Sigmoid colon (tissue), 7 donors: ENCODE results near the gene PLA2R1. TPM values are rescaled to one million over a fixed set of nuclear protein-coding genes. Genes with fewer than 3 reads are reported as not detected.
A peak's percentile ranks its signal among the peaks of the same experiment; 100 is the strongest.

Experiments used
- DNase-seq: peaks from one replicate; pipeline ENCODE4 v3.0.0-alpha.2; 2019
- H3K27ac ChIP-seq, 4 donors: fragments of 200-600 bp; sonication (generic); one replicate each; pipeline ENCODE4 v1.5.1; 2016 to 2019; ENCODE audit warnings: mild to moderate bottlenecking in 1 of 4
- H3K27me3 ChIP-seq, 3 donors: fragments of 200-600 bp; sonication (generic); one replicate each; pipeline ENCODE4 v1.5.1; 2019; ENCODE audit warnings: mild to moderate bottlenecking in 1 of 3
- H3K36me3 ChIP-seq, 4 donors: fragments of 200-600 bp; sonication (generic); one replicate each; pipeline ENCODE4 v1.5.1; 2016 to 2019
- H3K4me1 ChIP-seq, 4 donors: fragments of 200-600 bp; sonication (generic); one replicate each; pipeline ENCODE4 v1.5.1; 2017 to 2019
- H3K4me3 ChIP-seq, 4 donors: fragments of 200-600 bp; sonication (generic); one replicate each; pipeline ENCODE4 v1.5.1; 2017 to 2019; ENCODE audit warnings: mild to moderate bottlenecking in 2 of 4, moderate library complexity in 1 of 4
- H3K9me3 ChIP-seq, 4 donors: fragments of 200-600 bp in 3 of 4; sonication (generic) in 3 of 4; one replicate each; pipeline versions ENCODE4 v1.5.1 to v1.6.1; 2013 to 2019
- EP300 ChIP-seq, 4 donors: sonication (generic); formaldehyde crosslinking; IDR thresholded peaks; one replicate each; pipeline ENCODE4 v1.6.1; 2017; ENCODE audit warnings: antibody characterized with exemption in 4 of 4
- POLR2A ChIP-seq, 2 donors: fragments of 450-650 bp; IDR thresholded peaks; one replicate each; pipeline ENCODE4 v1.6.1; 2016; ENCODE audit warnings: antibody characterized with exemption in 2 of 2, mild to moderate bottlenecking in 2 of 2, moderate library complexity in 2 of 2
- POLR2AphosphoS5 ChIP-seq, 4 donors: sonication (generic); formaldehyde crosslinking; IDR thresholded peaks; one replicate each; pipeline ENCODE4 v1.6.1; 2017; ENCODE audit warnings: antibody characterized with exemption in 4 of 4
- WGBS, 2 donors: extraction: QIAGEN DNeasy Blood & Tissue Kit; methylation state at CpG; one replicate each; pipeline ENCODE4 v1.1.7; 2013; 5-methylcytosine and 5-hydroxymethylcytosine counted together
- intact Hi-C: fragments of 100-400 bp; cut with DNase I; formaldehyde crosslinking; loops from one replicate; pipeline ENCODE4 v1.15.1; 2023
- polyA plus RNA-seq, 3 donors: library from polyadenylated mRNA; stranded (reverse); fragments of 200-250 nt; gene quantifications; one replicate each; pipeline ENCODE4 v1.2.3, GENCODE V29; 2013
- total RNA-seq, 4 donors: library from RNA; depleted of rRNA; stranded (reverse); fragments of >200 nt; gene quantifications; one replicate each; pipeline ENCODE4 v1.1.0, GENCODE V29; 2016
- TF ChIP-seq, protein P1 (sequence below), 4 experiments: fragments of 450-650 bp in 3 of 4; fragments of 200-600 bp in 1 of 4; IDR thresholded peaks; one replicate each; pipeline ENCODE4 v1.5.1; 2016 to 2019; ENCODE audit warnings: antibody characterized with exemption in 4 of 4, mild to moderate bottlenecking in 3 of 4, moderate library complexity in 2 of 4
- donor health status: healthy with polysubstance abuse.
- donor health status: Bipolar disorder and iron deficiency.
- donor health status: healthy.

PLA2R1 gene
- total and polyA plus RNA-seq, 7 donors = 0.23 to 19.7 (median 3.9) TPM

- Histone ChIP-seq H3K27ac (peak overlapping the region in 1 of 4 donors; percentile 9), H3K27me3 (no peaks in the 10 kb centered on the region), H3K36me3 (peaks cover 0 to 5% (median 1%) of the 10 kb centered on the region in 4 donors), H3K9me3 (no peaks in the 10 kb centered on the region), H3K4me1 (peaks cover 0 to 12% (median 4%) of the 10 kb centered on the region in 4 donors), H3K4me3 (no peak overlapping the region)
- TF ChIP-seq POLR2AphosphoS5 (IDR thresholded peaks at IDR 0.05) = no peak
- TF ChIP-seq, protein P1, sequence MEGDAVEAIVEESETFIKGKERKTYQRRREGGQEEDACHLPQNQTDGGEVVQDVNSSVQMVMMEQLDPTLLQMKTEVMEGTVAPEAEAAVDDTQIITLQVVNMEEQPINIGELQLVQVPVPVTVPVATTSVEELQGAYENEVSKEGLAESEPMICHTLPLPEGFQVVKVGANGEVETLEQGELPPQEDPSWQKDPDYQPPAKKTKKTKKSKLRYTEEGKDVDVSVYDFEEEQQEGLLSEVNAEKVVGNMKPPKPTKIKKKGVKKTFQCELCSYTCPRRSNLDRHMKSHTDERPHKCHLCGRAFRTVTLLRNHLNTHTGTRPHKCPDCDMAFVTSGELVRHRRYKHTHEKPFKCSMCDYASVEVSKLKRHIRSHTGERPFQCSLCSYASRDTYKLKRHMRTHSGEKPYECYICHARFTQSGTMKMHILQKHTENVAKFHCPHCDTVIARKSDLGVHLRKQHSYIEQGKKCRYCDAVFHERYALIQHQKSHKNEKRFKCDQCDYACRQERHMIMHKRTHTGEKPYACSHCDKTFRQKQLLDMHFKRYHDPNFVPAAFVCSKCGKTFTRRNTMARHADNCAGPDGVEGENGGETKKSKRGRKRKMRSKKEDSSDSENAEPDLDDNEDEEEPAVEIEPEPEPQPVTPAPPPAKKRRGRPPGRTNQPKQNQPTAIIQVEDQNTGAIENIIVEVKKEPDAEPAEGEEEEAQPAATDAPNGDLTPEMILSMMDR (IDR thresholded peaks at IDR 0.05) = no peak
- no peak for TF ChIP-seq POLR2A (IDR thresholded peaks at IDR 0.05)
- no peak for TF ChIP-seq EP300 (IDR thresholded peaks at IDR 0.05)
- WGBS, 2 donors = 90 to 95% methylated on average over 2 of the region's 2 CpGs
- DNase-seq = no peak
- intact Hi-C loops = no loop called here
Observed at GRCh38 chr2:159960414-159960813, 102.0 kb downstream of the PLA2R1 start.

DNA sequence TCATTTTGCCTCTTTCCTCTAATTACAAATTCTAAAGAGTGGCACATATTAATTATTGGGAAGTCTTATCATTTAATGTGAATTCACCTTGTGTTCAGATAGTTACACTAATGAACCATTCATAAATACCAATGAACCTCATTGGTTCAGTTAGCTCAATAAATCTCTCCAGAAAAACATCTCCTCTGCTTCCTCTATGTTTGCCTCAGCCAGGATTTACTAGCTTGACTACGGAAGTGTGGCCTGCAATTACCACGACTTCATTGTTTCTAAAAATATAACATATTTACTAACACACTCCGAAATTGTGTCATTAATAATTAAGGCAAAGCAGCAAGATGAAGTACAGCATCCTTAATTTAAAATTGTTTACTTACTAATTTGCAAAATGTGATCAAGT lies 103.3 kb downstream of the PLA2R1 start:
- no peaks in the 10 kb centered on the region for H3K27me3 ChIP-seq
- WGBS, 2 donors = 41 to 75% methylated on average over 3 of the region's 3 CpGs
- intact Hi-C loops = no loop called here
- peaks cover 0 to 12% (median 1%) of the 10 kb centered on the region in 4 donors for H3K36me3 ChIP-seq
- H3K27ac ChIP-seq = no peak overlapping the region
- TF ChIP-seq, protein P1 (IDR thresholded peaks at IDR 0.05) = no peak
- TF ChIP-seq EP300 (IDR thresholded peaks at IDR 0.05) = no peak
- TF ChIP-seq POLR2A (IDR thresholded peaks at IDR 0.05) = no peak
- TF ChIP-seq POLR2AphosphoS5 (IDR thresholded peaks at IDR 0.05) = no peak
- peaks cover 0 to 12% (median 4%) of the 10 kb centered on the region in 4 donors for H3K4me1 ChIP-seq
- no peak overlapping the region for H3K4me3 ChIP-seq
- no peaks in the 10 kb centered on the region for H3K9me3 ChIP-seq
- DNase-seq = no peak

DNA sequence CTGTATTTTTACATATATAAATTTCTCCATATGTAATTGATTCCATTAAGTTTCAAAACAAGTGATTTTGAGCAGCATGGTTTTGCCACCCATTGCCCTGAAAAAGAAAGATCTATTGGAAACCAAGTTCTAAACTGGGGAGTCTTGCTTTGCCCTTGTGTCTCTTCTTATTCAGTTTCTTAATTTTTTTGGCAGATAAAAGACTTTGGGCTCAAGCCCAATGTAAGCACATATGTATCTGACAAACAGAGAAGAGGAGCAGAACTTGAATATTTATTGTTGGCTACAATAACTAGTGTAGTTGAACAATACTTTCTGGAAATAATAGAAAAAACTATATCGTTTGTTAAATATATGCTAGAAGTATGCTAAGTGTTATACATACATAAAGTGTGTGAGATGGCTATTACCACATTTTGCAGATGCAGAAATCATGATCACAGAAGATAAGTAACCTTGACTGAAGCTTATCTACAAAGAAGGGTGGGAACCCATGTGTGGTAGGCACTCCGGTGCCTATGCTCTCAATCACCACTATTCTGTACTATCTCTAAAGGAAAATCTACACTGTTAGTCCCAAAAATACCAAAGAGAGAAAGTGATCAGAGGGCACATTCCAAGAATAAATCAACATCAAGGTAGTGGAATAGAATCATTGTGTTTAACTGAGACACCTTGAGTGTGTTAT lies 109.1 kb downstream of the PLA2R1 start:
- no peaks in the 10 kb centered on the region for H3K27me3 ChIP-seq
- WGBS, 2 donors = 80 to 87% methylated on average over 2 of the region's 2 CpGs
- no peak overlapping the region for H3K27ac ChIP-seq
- H3K4me1 ChIP-seq = peaks cover 0 to 12% (median 4%) of the 10 kb centered on the region in 4 donors
- no peak for DNase-seq
- H3K9me3 ChIP-seq = no peaks in the 10 kb centered on the region
- no peak overlapping the region for H3K4me3 ChIP-seq
- TF ChIP-seq, protein P1 (IDR thresholded peaks at IDR 0.05) = no peak
- no peak for TF ChIP-seq POLR2AphosphoS5 (IDR thresholded peaks at IDR 0.05)
- no peak for TF ChIP-seq EP300 (IDR thresholded peaks at IDR 0.05)
- TF ChIP-seq POLR2A (IDR thresholded peaks at IDR 0.05) = no peak
- H3K36me3 ChIP-seq = peaks cover 0 to 12% (median 1%) of the 10 kb centered on the region in 4 donors
- intact Hi-C loops = no loop called here

DNA sequence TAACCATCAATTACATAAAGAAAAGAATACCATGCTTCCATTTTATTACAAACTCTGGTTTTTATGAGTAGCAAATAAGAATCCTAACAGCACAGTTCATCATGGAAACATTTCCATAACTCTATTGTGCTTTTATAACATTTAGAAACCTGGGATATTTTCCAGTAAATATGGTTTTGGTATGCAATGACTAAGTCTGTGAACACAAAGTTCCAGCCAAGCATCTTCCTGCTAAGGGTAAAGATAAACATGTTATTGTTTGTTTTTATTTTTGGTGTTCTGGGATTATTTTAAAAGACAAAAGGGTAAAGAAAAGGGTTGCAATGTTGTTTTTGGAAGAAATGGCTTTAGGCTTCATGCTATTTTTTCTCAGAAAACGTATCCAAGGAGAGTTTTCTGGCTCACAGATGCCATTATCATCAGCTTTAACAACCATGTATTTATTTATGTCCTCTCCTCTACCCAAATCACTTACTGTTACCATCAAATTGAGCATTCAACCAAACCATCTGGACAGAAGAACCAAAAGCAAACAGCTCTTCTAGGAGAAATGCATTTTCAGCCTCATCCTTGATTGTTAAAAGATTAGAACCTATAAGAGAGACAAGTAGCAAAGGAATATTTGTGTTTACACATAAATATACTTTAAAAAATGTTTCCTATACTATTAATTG lies 116.0 kb downstream of the PLA2R1 start:
- TF ChIP-seq EP300 (IDR thresholded peaks at IDR 0.05) (no peak), POLR2AphosphoS5 (IDR thresholded peaks at IDR 0.05) (no peak), POLR2A (IDR thresholded peaks at IDR 0.05) (no peak)
- TF ChIP-seq, protein P1 (IDR thresholded peaks at IDR 0.05) = no peak
- no peak for DNase-seq
- Histone ChIP-seq H3K4me1 (peaks cover 0 to 22% (median 17%) of the 10 kb centered on the region in 4 donors), H3K27ac (peak overlapping the region in 1 of 4 donors; percentile 5), H3K9me3 (no peaks in the 10 kb centered on the region), H3K27me3 (no peaks in the 10 kb centered on the region), H3K36me3 (no peaks in the 10 kb centered on the region), H3K4me3 (no peak overlapping the region)
- intact Hi-C loops = no loop called here
- 64 to 72% methylated on average over 1 of the region's 1 CpG for WGBS, 2 donors
